ENCODE results near the gene SULF2. TPM values are rescaled to one million over a fixed set of nuclear protein-coding genes. Genes with fewer than 3 reads are reported as not detected.

SULF2 gene
- polyA plus RNA-seq, 4 donors = 10.3 to 40.9 (median 22.4) TPM

- DNase-seq (peak in 1 of 2 donors; percentile 47), FAIRE-seq (no peak)
- Histone ChIP-seq H3K27ac (ENCODE audit: low read depth in 1 of 3, low read length in 2 of 3) (no peak overlapping the region), H3K9me3 (ENCODE audit: control insufficient read depth in 2 of 2, insufficient read depth in 1 of 2, low read depth in 1 of 2, low read length in 1 of 2) (peaks cover 0 to 5% of the 10 kb centered on the region in 2 donors), H3K4me3 (ENCODE audit: low read depth in 1 of 3, low read length in 3 of 3) (no peak overlapping the region), H3K4me1 (ENCODE audit: control insufficient read depth in 3 of 3, insufficient read depth in 2 of 3, low read depth in 1 of 3, low read length in 2 of 3) (no peaks in the 10 kb centered on the region), H3K36me3 (ENCODE audit: control insufficient read depth in 3 of 3, insufficient read depth in 2 of 3, low read depth in 1 of 3, low read length in 3 of 3) (peaks cover 0 to 49% (median 0%) of the 10 kb centered on the region in 3 donors), H3K27me3 (ENCODE audit: control insufficient read depth in 3 of 3, insufficient read depth in 3 of 3, low read length in 3 of 3) (no peaks in the 10 kb centered on the region)
- 74 to 83% (median 79%) methylated on average over 20 of the region's 20 CpGs for WGBS, 3 donors
Measured at GRCh38 chr20:47676219-47676721, 109.0 kb downstream of the SULF2 start.

- Histone ChIP-seq H3K4me3 (ENCODE audit: low read depth in 1 of 3, low read length in 3 of 3) (no peak overlapping the region), H3K27me3 (ENCODE audit: control insufficient read depth in 3 of 3, insufficient read depth in 3 of 3, low read length in 3 of 3) (no peaks in the 10 kb centered on the region), H3K4me1 (ENCODE audit: control insufficient read depth in 3 of 3, insufficient read depth in 2 of 3, low read depth in 1 of 3, low read length in 2 of 3) (no peaks in the 10 kb centered on the region), H3K27ac (ENCODE audit: low read depth in 1 of 3, low read length in 2 of 3) (no peak overlapping the region), H3K36me3 (ENCODE audit: control insufficient read depth in 3 of 3, insufficient read depth in 2 of 3, low read depth in 1 of 3, low read length in 3 of 3) (peaks cover 0 to 42% (median 0%) of the 10 kb centered on the region in 3 donors), H3K9me3 (ENCODE audit: control insufficient read depth in 2 of 2, insufficient read depth in 1 of 2, low read depth in 1 of 2, low read length in 1 of 2) (no peaks in the 10 kb centered on the region)
- FAIRE-seq = no peak
- WGBS, 3 donors = 72 to 83% (median 81%) methylated on average over 16 of the region's 16 CpGs
- peak in 1 of 2 donors; percentile 35 for DNase-seq
Measured at GRCh38 chr20:47675190-47676142, 109.8 kb downstream of the SULF2 start.

- FAIRE-seq (no peak), DNase-seq (no peak)
- no peaks in the 10 kb centered on the region for H3K4me1 ChIP-seq (ENCODE audit: control insufficient read depth in 3 of 3, insufficient read depth in 2 of 3, low read depth in 1 of 3, low read length in 2 of 3)
- WGBS, 3 donors = 80 to 87% (median 85%) methylated on average over 14 of the region's 14 CpGs
- no peaks in the 10 kb centered on the region for H3K9me3 ChIP-seq (ENCODE audit: control insufficient read depth in 2 of 2, insufficient read depth in 1 of 2, low read depth in 1 of 2, low read length in 1 of 2)
- no peaks in the 10 kb centered on the region for H3K27me3 ChIP-seq (ENCODE audit: control insufficient read depth in 3 of 3, insufficient read depth in 3 of 3, low read length in 3 of 3)
- peaks cover 0 to 41% (median 0%) of the 10 kb centered on the region in 3 donors for H3K36me3 ChIP-seq (ENCODE audit: control insufficient read depth in 3 of 3, insufficient read depth in 2 of 3, low read depth in 1 of 3, low read length in 3 of 3)
- no peak overlapping the region for H3K4me3 ChIP-seq (ENCODE audit: low read depth in 1 of 3, low read length in 3 of 3)
- no peak overlapping the region for H3K27ac ChIP-seq (ENCODE audit: low read depth in 1 of 3, low read length in 2 of 3)
Measured at GRCh38 chr20:47674686-47675085, 110.6 kb downstream of the SULF2 start.

- Histone ChIP-seq H3K27ac (ENCODE audit: low read depth in 1 of 3, low read length in 2 of 3) (no peak overlapping the region), H3K36me3 (ENCODE audit: control insufficient read depth in 3 of 3, insufficient read depth in 2 of 3, low read depth in 1 of 3, low read length in 3 of 3) (peaks cover 0 to 41% (median 0%) of the 10 kb centered on the region in 3 donors), H3K27me3 (ENCODE audit: control insufficient read depth in 3 of 3, insufficient read depth in 3 of 3, low read length in 3 of 3) (no peaks in the 10 kb centered on the region), H3K9me3 (ENCODE audit: control insufficient read depth in 2 of 2, insufficient read depth in 1 of 2, low read depth in 1 of 2, low read length in 1 of 2) (no peaks in the 10 kb centered on the region), H3K4me3 (ENCODE audit: low read depth in 1 of 3, low read length in 3 of 3) (no peak overlapping the region), H3K4me1 (ENCODE audit: control insufficient read depth in 3 of 3, insufficient read depth in 2 of 3, low read depth in 1 of 3, low read length in 2 of 3) (peaks cover 0 to 1% (median 0%) of the 10 kb centered on the region in 3 donors)
- 91 to 96% (median 93%) methylated on average over 15 of the region's 15 CpGs for WGBS, 3 donors
- FAIRE-seq (no peak), DNase-seq (no peak)
Measured at GRCh38 chr20:47674145-47674544, 111.1 kb downstream of the SULF2 start.

GRCh38 chr20:47673671-47673955, 111.7 kb downstream of the SULF2 start:
- Histone ChIP-seq H3K27me3 (ENCODE audit: control insufficient read depth in 3 of 3, insufficient read depth in 3 of 3, low read length in 3 of 3) (no peaks in the 10 kb centered on the region), H3K36me3 (ENCODE audit: control insufficient read depth in 3 of 3, insufficient read depth in 2 of 3, low read depth in 1 of 3, low read length in 3 of 3) (peaks cover 0 to 44% (median 0%) of the 10 kb centered on the region in 3 donors), H3K9me3 (ENCODE audit: control insufficient read depth in 2 of 2, insufficient read depth in 1 of 2, low read depth in 1 of 2, low read length in 1 of 2) (no peaks in the 10 kb centered on the region), H3K4me1 (ENCODE audit: control insufficient read depth in 3 of 3, insufficient read depth in 2 of 3, low read depth in 1 of 3, low read length in 2 of 3) (peaks cover 0 to 2% (median 0%) of the 10 kb centered on the region in 3 donors), H3K4me3 (ENCODE audit: low read depth in 1 of 3, low read length in 3 of 3) (no peak overlapping the region), H3K27ac (ENCODE audit: low read depth in 1 of 3, low read length in 2 of 3) (no peak overlapping the region)
- FAIRE-seq (no peak), DNase-seq (no peak)
- 77 to 94% (median 88%) methylated on average over 6 of the region's 6 CpGs for WGBS, 3 donors

- WGBS, 3 donors = 61 to 87% (median 78%) methylated on average over 16 of the region's 16 CpGs
- no peak overlapping the region for H3K27ac ChIP-seq (ENCODE audit: low read depth in 1 of 3, low read length in 2 of 3)
- no peaks in the 10 kb centered on the region for H3K9me3 ChIP-seq (ENCODE audit: control insufficient read depth in 2 of 2, insufficient read depth in 1 of 2, low read depth in 1 of 2, low read length in 1 of 2)
- H3K36me3 ChIP-seq (ENCODE audit: control insufficient read depth in 3 of 3, insufficient read depth in 2 of 3, low read depth in 1 of 3, low read length in 3 of 3) = peaks cover 0 to 49% (median 0%) of the 10 kb centered on the region in 3 donors
- FAIRE-seq = no peak
- no peak overlapping the region for H3K4me3 ChIP-seq (ENCODE audit: low read depth in 1 of 3, low read length in 3 of 3)
- H3K4me1 ChIP-seq (ENCODE audit: control insufficient read depth in 3 of 3, insufficient read depth in 2 of 3, low read depth in 1 of 3, low read length in 2 of 3) = peaks cover 0 to 2% (median 0%) of the 10 kb centered on the region in 3 donors
- H3K27me3 ChIP-seq (ENCODE audit: control insufficient read depth in 3 of 3, insufficient read depth in 3 of 3, low read length in 3 of 3) = no peaks in the 10 kb centered on the region
- no peak for DNase-seq
Measured at GRCh38 chr20:47672886-47673670, 112.2 kb downstream of the SULF2 start.

- FAIRE-seq (no peak), DNase-seq (no peak)
- H3K36me3 ChIP-seq (ENCODE audit: control insufficient read depth in 3 of 3, insufficient read depth in 2 of 3, low read depth in 1 of 3, low read length in 3 of 3) = peaks cover 0 to 50% (median 0%) of the 10 kb centered on the region in 3 donors
- no peak overlapping the region for H3K4me3 ChIP-seq (ENCODE audit: low read depth in 1 of 3, low read length in 3 of 3)
- WGBS, 3 donors = 88 to 95% (median 91%) methylated on average over 15 of the region's 15 CpGs
- H3K27ac ChIP-seq (ENCODE audit: low read depth in 1 of 3, low read length in 2 of 3) = no peak overlapping the region
- H3K4me1 ChIP-seq (ENCODE audit: control insufficient read depth in 3 of 3, insufficient read depth in 2 of 3, low read depth in 1 of 3, low read length in 2 of 3) = peaks cover 0 to 2% (median 0%) of the 10 kb centered on the region in 3 donors
- H3K27me3 ChIP-seq (ENCODE audit: control insufficient read depth in 3 of 3, insufficient read depth in 3 of 3, low read length in 3 of 3) = no peaks in the 10 kb centered on the region
- no peaks in the 10 kb centered on the region for H3K9me3 ChIP-seq (ENCODE audit: control insufficient read depth in 2 of 2, insufficient read depth in 1 of 2, low read depth in 1 of 2, low read length in 1 of 2)
Measured at GRCh38 chr20:47672166-47672565, 113.1 kb downstream of the SULF2 start.

GRCh38 chr20:47670913-47671312, 114.4 kb downstream of the SULF2 start:
- 94 to 96% (median 95%) methylated on average over 10 of the region's 10 CpGs for WGBS, 3 donors
- no peak overlapping the region for H3K27ac ChIP-seq (ENCODE audit: low read depth in 1 of 3, low read length in 2 of 3)
- FAIRE-seq = no peak

More at GRCh38 chr20:47670913-47671312, 114.4 kb downstream of the SULF2 start:
- Histone ChIP-seq H3K4me1 (ENCODE audit: control insufficient read depth in 3 of 3, insufficient read depth in 2 of 3, low read depth in 1 of 3, low read length in 2 of 3) (peaks cover 0 to 2% (median 0%) of the 10 kb centered on the region in 3 donors), H3K9me3 (ENCODE audit: control insufficient read depth in 2 of 2, insufficient read depth in 1 of 2, low read depth in 1 of 2, low read length in 1 of 2) (no peaks in the 10 kb centered on the region), H3K27me3 (ENCODE audit: control insufficient read depth in 3 of 3, insufficient read depth in 3 of 3, low read length in 3 of 3) (no peaks in the 10 kb centered on the region), H3K36me3 (ENCODE audit: control insufficient read depth in 3 of 3, insufficient read depth in 2 of 3, low read depth in 1 of 3, low read length in 3 of 3) (peaks cover 0 to 48% (median 0%) of the 10 kb centered on the region in 3 donors), H3K4me3 (ENCODE audit: low read depth in 1 of 3, low read length in 3 of 3) (no peak overlapping the region)
- DNase-seq = no peak
